Neutrophil (primary cell): Measurements from ENCODE around the gene DPF3.

Source experiments
- H3K27ac ChIP-seq: fragments of 200-600 bp; sonication (generic); 2 replicates; pipeline ENCODE4 v1.5.1; 2016; ENCODE audit warnings: mild to moderate bottlenecking, moderate library complexity
- H3K27me3 ChIP-seq: fragments of 200-600 bp; sonication (generic); 2 replicates; pipeline ENCODE4 v1.6.0; 2016; ENCODE audit warnings: mild to moderate bottlenecking
- H3K36me3 ChIP-seq: fragments of 200-600 bp; sonication (generic); 2 replicates; pipeline ENCODE4 v1.5.1; 2017
- H3K4me1 ChIP-seq, 2 experiments: fragments of 200-600 bp in 1 of 2; sonication (generic) in 1 of 2; 1 replicate in 1 of 2; 2 replicates in 1 of 2; pipeline versions ENCODE4 v1.5.1 to v1.6.1; 2013 to 2016; ENCODE audit warnings: low read depth in 1 of 2, low read length in 1 of 2, mild to moderate bottlenecking in 1 of 2, moderate library complexity in 1 of 2; ENCODE audit not compliant: control insufficient read depth in 1 of 2, insufficient read depth in 1 of 2
- H3K4me3 ChIP-seq, 2 experiments: fragments of 200-600 bp in 1 of 2; sonication (generic) in 1 of 2; 1 replicate in 1 of 2; 2 replicates in 1 of 2; pipeline ENCODE4 v1.5.1; 2013 to 2016; ENCODE audit warnings: low read depth in 1 of 2, low read length in 1 of 2, mild to moderate bottlenecking in 1 of 2, moderate library complexity in 1 of 2
- H3K9me3 ChIP-seq: fragments of 200-600 bp; sonication (generic); 2 replicates; pipeline ENCODE4 v1.5.1; 2016
- TF ChIP-seq, protein P1 (sequence below): fragments of 200-600 bp; sonication (generic); IDR thresholded peaks from 2 replicates; pipeline ENCODE4 v1.5.1; 2016; ENCODE audit warnings: antibody characterized with exemption

Gene DPF3

DNA sequence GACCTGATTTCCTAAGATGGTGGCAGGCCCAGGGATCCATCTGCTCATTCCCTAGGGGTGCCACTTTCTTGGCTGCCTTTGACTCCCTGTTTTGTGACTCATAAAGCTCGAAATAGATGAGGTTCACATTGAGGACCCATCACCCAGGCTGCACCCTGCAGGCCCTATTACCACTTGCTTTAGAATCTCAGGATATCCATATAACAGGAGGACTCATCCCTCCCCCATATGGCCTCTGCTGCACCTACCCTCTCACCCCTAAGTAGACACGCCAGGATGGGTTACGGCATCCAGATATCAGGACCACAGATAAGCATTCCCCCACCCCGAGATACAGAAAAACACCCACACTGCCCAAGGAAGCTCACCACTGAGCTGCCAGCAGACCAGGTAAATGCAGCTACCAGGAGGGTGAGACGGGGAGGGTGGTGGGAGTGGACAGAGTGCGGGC lies 155.7 kb downstream of the DPF3 start:
- no peak overlapping the region for H3K27ac ChIP-seq
- H3K27me3 ChIP-seq, result peaks cover 3% of the 10 kb centered on the region
- H3K36me3 ChIP-seq, result no peaks in the 10 kb centered on the region
- H3K9me3 ChIP-seq, result no peaks in the 10 kb centered on the region
- no peaks in the 10 kb centered on the region for H3K4me1 ChIP-seq
- TF ChIP-seq, protein P1, sequence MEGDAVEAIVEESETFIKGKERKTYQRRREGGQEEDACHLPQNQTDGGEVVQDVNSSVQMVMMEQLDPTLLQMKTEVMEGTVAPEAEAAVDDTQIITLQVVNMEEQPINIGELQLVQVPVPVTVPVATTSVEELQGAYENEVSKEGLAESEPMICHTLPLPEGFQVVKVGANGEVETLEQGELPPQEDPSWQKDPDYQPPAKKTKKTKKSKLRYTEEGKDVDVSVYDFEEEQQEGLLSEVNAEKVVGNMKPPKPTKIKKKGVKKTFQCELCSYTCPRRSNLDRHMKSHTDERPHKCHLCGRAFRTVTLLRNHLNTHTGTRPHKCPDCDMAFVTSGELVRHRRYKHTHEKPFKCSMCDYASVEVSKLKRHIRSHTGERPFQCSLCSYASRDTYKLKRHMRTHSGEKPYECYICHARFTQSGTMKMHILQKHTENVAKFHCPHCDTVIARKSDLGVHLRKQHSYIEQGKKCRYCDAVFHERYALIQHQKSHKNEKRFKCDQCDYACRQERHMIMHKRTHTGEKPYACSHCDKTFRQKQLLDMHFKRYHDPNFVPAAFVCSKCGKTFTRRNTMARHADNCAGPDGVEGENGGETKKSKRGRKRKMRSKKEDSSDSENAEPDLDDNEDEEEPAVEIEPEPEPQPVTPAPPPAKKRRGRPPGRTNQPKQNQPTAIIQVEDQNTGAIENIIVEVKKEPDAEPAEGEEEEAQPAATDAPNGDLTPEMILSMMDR, result no peak
- no peak overlapping the region for H3K4me3 ChIP-seq

DNA sequence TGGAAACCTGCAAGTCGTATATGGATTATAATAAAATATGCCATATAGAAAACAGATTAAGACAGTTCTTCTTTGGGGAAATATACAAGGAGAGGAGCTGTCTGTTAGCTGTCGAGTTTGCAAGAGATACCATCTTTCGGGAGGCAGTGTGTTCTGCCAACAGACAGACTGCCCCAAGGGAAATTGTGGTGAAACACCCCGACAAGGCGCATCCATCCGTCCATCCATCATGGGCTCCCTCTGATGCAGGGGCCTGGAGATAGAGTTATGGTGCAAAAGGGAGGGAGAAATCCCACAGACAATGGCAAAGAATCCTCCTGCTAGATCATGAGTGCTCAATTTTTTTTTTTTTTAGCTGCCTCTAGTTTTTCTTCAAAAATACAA lies 156.3 kb downstream of the DPF3 start:
- Histone ChIP-seq H3K9me3 (no peaks in the 10 kb centered on the region), H3K4me1 (no peaks in the 10 kb centered on the region), H3K4me3 (no peak overlapping the region), H3K27me3 (peaks cover 3% of the 10 kb centered on the region), H3K27ac (no peak overlapping the region), H3K36me3 (no peaks in the 10 kb centered on the region)
- TF ChIP-seq, protein P1, result no peak

DNA sequence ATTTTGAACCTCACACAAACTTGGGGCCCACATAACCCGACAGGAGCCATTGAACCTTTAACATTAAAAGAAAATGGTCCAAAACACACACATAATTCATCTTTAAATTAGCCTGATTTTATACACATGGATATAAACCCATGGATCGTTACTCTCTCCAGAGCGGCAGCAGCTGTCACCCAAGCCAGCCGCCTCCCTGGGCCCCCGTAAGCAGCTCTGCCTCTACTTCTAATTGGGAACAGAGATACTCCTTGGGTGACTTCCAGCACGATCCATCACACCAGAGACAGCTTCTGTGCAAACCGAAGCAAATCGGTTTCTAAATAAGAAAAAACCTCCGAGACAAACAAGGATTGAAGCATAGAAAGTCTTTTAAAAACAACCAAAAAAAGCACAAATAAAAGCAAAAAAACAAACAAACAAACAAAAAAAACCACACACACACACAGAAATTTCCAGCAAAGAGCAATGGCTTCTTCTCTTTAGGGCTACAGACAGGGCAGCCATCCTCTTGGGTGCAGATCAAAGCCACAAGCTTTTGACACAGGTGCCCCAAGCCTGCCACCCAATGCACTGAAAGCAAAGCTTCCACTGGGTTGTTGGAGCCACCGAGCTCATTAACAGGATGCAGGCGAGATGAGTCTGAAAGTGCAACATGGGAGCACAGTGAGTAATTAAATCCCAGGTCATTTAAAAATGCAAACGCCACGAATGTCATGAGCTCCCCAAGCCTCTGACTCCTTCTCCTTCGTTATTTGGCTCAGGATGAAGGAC lies 156.9 kb downstream of the DPF3 start:
- Histone ChIP-seq H3K9me3 (no peaks in the 10 kb centered on the region), H3K4me3 (no peak overlapping the region), H3K4me1 (no peaks in the 10 kb centered on the region), H3K36me3 (no peaks in the 10 kb centered on the region), H3K27ac (no peak overlapping the region), H3K27me3 (peaks cover 3% of the 10 kb centered on the region)
- TF ChIP-seq, protein P1, result no peak

DNA sequence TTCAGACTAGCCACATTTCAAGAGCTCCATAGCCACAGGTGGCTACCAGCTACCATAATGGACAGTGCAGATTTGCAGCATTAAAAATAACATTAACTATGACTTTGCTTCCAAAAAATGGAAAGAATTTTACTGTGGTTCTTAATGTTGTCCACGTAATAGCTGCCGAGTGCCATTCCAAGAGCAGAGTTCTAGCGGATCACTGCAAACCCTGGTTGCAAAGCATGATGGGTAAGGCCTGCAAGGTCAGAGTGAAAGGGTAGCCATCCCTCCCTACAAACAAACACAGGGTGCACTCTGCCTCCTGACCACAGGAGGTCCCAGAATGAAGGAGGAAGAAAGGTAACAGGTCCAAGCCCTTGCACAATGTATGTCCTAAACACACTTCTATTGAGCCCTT lies 157.6 kb downstream of the DPF3 start:
- TF ChIP-seq, protein P1, result no peak
- H3K4me1 ChIP-seq, result no peaks in the 10 kb centered on the region
- H3K36me3 ChIP-seq, result no peaks in the 10 kb centered on the region
- H3K4me3 ChIP-seq, result no peak overlapping the region
- H3K27me3 ChIP-seq, result peaks cover 3% of the 10 kb centered on the region
- no peak overlapping the region for H3K27ac ChIP-seq
- no peaks in the 10 kb centered on the region for H3K9me3 ChIP-seq

DNA sequence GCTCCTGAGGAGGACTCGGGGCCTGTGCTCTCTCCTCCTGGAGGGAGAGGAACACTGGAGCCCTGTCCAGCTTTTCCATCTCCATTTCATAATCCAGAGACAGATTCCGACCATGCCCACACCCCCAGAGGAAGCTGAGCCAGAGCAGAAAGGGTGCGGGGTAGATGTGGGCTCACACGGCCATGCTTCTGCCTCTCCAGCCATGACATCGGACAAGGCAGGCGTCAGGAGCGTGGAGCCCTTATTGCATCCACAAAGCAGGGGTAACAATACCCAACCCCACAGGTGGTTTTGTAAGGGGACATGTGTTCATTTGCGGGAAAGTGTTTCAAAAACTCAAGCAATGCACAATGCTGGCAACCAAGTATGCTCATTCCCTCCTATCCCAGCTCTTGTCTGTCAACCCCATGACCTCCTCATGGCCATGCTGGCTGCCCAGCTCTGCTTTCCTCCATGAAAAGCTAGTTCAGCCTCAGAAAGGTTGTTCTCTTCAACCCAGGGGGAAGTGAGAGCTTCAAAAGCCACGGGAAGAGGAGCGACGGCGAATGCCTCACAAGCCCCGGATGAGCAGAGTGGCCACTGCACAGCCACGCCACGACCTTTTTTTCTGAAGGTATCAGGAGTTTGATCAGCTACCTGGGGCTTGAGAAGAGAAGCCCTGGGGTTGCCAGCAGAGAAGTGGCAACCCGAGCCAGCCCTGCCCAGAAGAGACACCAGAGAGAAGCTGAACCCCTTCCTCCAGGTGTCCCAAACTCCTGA lies 161.7 kb downstream of the DPF3 start:
- H3K9me3 ChIP-seq, result no peaks in the 10 kb centered on the region
- no peak overlapping the region for H3K27ac ChIP-seq
- TF ChIP-seq, protein P1, result no peak
- H3K4me3 ChIP-seq, result no peak overlapping the region
- H3K4me1 ChIP-seq, result no peaks in the 10 kb centered on the region
- no peaks in the 10 kb centered on the region for H3K36me3 ChIP-seq
- no peaks in the 10 kb centered on the region for H3K27me3 ChIP-seq
